SU-DHL-6 (cell line): ENCODE measurements around the gene YIPF7.

Source experiments
- EZH2phosphoT487 ChIP-seq: fragments of 200-600 bp; sonication (generic), shearing (Covaris generic); conservative IDR thresholded peaks from 2 replicates; pipeline ENCODE4 v1.6.1; 2018; ENCODE audit warnings: mild to moderate bottlenecking, antibody characterized with exemption, low read length, moderate library complexity, mixed read lengths
- TF ChIP-seq, protein P1 (sequence below): fragments of 200-600 bp; sonication (generic); IDR thresholded peaks from one replicate; pipeline ENCODE4 v1.5.1; 2017; ENCODE audit warnings: antibody characterized with exemption, mild to moderate bottlenecking, low read length, moderate library complexity; ENCODE audit not compliant: insufficient read depth, poor library complexity, severe bottlenecking

DNA sequence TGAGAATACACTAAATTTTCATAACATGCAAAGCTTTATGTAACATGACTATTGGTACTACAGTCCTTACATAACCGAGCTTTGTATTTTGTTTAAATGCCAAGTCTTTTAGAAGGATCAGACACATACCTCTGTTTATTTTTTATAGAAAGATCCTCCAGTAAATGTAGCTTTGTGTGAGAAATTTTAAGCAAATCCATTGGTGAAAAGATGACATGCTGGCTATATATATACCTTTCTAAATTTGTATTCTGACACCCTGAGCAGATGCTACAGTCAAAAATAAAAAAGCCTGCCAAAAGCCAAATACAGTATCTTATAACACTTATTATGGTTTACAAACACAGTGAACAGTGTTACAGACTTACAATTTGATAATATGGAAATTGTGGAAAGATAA, at the start of gene YIPF7:
- TF ChIP-seq, protein P1, sequence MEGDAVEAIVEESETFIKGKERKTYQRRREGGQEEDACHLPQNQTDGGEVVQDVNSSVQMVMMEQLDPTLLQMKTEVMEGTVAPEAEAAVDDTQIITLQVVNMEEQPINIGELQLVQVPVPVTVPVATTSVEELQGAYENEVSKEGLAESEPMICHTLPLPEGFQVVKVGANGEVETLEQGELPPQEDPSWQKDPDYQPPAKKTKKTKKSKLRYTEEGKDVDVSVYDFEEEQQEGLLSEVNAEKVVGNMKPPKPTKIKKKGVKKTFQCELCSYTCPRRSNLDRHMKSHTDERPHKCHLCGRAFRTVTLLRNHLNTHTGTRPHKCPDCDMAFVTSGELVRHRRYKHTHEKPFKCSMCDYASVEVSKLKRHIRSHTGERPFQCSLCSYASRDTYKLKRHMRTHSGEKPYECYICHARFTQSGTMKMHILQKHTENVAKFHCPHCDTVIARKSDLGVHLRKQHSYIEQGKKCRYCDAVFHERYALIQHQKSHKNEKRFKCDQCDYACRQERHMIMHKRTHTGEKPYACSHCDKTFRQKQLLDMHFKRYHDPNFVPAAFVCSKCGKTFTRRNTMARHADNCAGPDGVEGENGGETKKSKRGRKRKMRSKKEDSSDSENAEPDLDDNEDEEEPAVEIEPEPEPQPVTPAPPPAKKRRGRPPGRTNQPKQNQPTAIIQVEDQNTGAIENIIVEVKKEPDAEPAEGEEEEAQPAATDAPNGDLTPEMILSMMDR: no peak
- TF ChIP-seq EZH2phosphoT487: no peak
